Activated T-cell treated with anti-CD3 and anti-CD28 coated beads for 48 hours (primary cell): ENCODE results near the gene SLC22A31.
"Not testable (repeated sequence)": the region's sequence is repeated elsewhere in the genome, so short reads cannot be mapped to it uniquely, and the experiment has no call there.

Source experiments
- DNase-seq: peaks from one replicate; pipeline ENCODE4 v3.0.0-alpha.2; 2020; ENCODE audit warnings: low read depth

SLC22A31 gene

GRCh38 chr16:89200124-89200849 is at the start of gene SLC22A31:
Gene SLC22A31, minus strand, starts transcription at chr16:89200537. Its CDS starts 36 bp downstream, at chr16:89200501.
- DNase-seq, result no peak

- no peak for DNase-seq
These were observed 48.1 kb upstream of the SLC22A31 start for GRCh38 chr16:89248196-89248982.

- not testable (repeated sequence) for DNase-seq
These were observed 47.4 kb upstream of the SLC22A31 start for GRCh38 chr16:89247734-89248075.

- peak; percentile 93 for DNase-seq
These were observed 46.8 kb upstream of the SLC22A31 start for GRCh38 chr16:89246903-89247733.

GRCh38 chr16:89246383-89246902 is 46.1 kb upstream of the SLC22A31 start:
- DNase-seq, result no peak

GRCh38 chr16:89244754-89245153 is 44.4 kb upstream of the SLC22A31 start:
- DNase-seq, result no peak

- DNase-seq, result not testable (repeated sequence)
These were observed 43.9 kb upstream of the SLC22A31 start for GRCh38 chr16:89244264-89244663.

- DNase-seq, result no peak
These were observed 43.3 kb upstream of the SLC22A31 start for GRCh38 chr16:89243664-89244063.

- no peak for DNase-seq
These were observed 42.5 kb upstream of the SLC22A31 start for GRCh38 chr16:89242795-89243200.

- DNase-seq, result peak; percentile 64
These were observed 41.1 kb upstream of the SLC22A31 start for GRCh38 chr16:89241187-89242007.

- no peak for DNase-seq
These were observed 37.4 kb upstream of the SLC22A31 start for GRCh38 chr16:89237733-89238132.

- DNase-seq, result no peak
These were observed 33.5 kb upstream of the SLC22A31 start for GRCh38 chr16:89233678-89234490.

GRCh38 chr16:89232107-89232506 is 31.8 kb upstream of the SLC22A31 start:
- DNase-seq, result no peak

GRCh38 chr16:89230255-89230654 is 29.9 kb upstream of the SLC22A31 start:
- no peak for DNase-seq

GRCh38 chr16:89224665-89225064 is 24.3 kb upstream of the SLC22A31 start:
- no peak for DNase-seq

- DNase-seq, result no peak
These were observed 22.6 kb upstream of the SLC22A31 start for GRCh38 chr16:89222931-89223330.

GRCh38 chr16:89221604-89222003 is 21.3 kb upstream of the SLC22A31 start:
- no peak for DNase-seq

GRCh38 chr16:89219365-89219764 is 19.0 kb upstream of the SLC22A31 start:
- DNase-seq, result no peak

GRCh38 chr16:89217388-89218191 is 17.3 kb upstream of the SLC22A31 start, which contains the start of gene ZNF778:
Gene ZNF778, plus strand, starts transcription at chr16:89217703. Its CDS starts 3,425 bp downstream, at chr16:89221128.
- DNase-seq, result peak; percentile 78

GRCh38 chr16:89217138-89217387 is 16.7 kb upstream of the SLC22A31 start:
- no peak for DNase-seq
